Natural killer cell treated with Interleukin-12 subunit alpha and Interleukin-12 subunit beta and Interleukin-15 and Interleukin-18, amount 100 ng/mL, for 72 hours (primary cell): ENCODE data around the gene MPIG6B. TPM values are rescaled to one million over a fixed set of nuclear protein-coding genes. Genes with fewer than 3 reads are reported as not detected.
A peak's percentile ranks its signal among the peaks of the same experiment; 100 is the strongest.

Source experiments
- ATAC-seq, 2 donors: fragments of 150-1000 bp; cut with Tn5 transposase in 1 of 2; sonication (Bioruptor Pico), chemical (Tn5 transposase) in 1 of 2; 2 replicates each; pipeline ENCODE4 v1.10.0; 2021
- DNase-seq: peaks from one replicate; pipeline ENCODE4 v3.0.0; 2022; ENCODE audit warnings: low spot score
- H3K27ac Mint-ChIP-seq, 2 donors: 1 replicate in 1 of 2; 2 replicates in 1 of 2; pipeline ENCODE4 v1.8.0; 2022; ENCODE audit warnings: mixed read lengths in 2 of 2, mild to moderate bottlenecking in 1 of 2, moderate library complexity in 1 of 2
- H3K27me3 Mint-ChIP-seq, 2 donors: 1 replicate in 1 of 2; 2 replicates in 1 of 2; pipeline ENCODE4 v1.8.0; 2022; ENCODE audit warnings: mixed read lengths in 2 of 2
- H3K36me3 Mint-ChIP-seq: one replicate; pipeline ENCODE4 v1.8.0; 2022; ENCODE audit warnings: mixed read lengths
- H3K4me1 Mint-ChIP-seq, 2 donors: 1 replicate in 1 of 2; 2 replicates in 1 of 2; pipeline ENCODE4 v1.8.0; 2022; ENCODE audit warnings: low read depth in 2 of 2, mixed read lengths in 2 of 2, mild to moderate bottlenecking in 1 of 2
- H3K4me3 Mint-ChIP-seq: one replicate; pipeline ENCODE4 v1.8.0; 2022; ENCODE audit warnings: mixed read lengths
- H3K9me3 Mint-ChIP-seq: 2 replicates; pipeline ENCODE4 v1.8.0; 2022; ENCODE audit warnings: mixed read lengths
- total RNA-seq, 2 donors: library from RNA; stranded (reverse); gene quantifications; one replicate each; pipeline ENCODE4 v1.2.3, GENCODE V29; 2022

Gene MPIG6B
- total RNA-seq, 2 donors from 2014 or later = 0.21 TPM; not detected in 1

DNA sequence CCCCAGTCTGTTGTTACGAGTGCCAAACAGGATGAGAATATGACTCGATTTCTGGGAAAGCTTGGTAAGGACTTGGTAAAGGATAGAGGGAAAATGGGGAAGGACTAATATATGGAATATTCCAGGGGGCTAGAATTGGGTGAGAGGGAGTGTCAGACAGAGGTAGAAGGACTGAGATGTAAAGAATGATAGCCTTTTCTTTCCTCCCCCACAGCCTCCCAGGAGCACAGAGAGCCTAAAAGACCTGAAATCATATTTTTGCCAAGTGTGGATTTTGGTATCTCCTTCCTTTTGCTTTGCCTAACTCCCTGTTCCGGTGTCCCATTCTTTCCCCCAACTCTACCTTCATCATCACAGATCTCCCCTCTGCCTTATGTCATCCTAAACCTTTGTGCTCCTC is 19.7 kb downstream of the MPIG6B start:
- Mint-ChIP-seq H3K27ac (no peak overlapping the region), H3K36me3 (peaks cover 5% of the 10 kb centered on the region), H3K4me3 (no peak overlapping the region), H3K9me3 (no peaks in the 10 kb centered on the region), H3K27me3 (no peaks in the 10 kb centered on the region), H3K4me1 (peaks cover 31 to 36% of the 10 kb centered on the region in 2 donors)
- ATAC-seq = no peak
- DNase-seq = no peak

DNA sequence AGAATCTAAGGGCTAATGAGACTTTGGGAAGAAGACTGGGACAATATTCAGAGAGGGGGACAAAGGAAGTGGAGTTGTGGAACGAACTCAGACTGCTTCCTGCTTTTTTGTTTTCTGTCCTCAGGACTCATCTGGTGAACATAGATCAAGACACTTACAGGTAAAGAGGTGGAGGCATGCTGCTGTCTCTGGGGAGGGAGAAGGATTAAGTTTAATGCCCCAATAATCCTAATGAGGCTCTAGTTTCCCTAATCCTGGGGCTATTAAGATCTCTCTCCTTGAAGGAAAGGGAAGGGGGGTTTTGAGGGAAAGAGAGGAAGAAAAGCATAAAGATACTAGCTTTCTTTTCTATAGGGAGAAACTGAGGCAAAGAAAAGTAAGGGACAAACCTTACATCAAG is 21.2 kb downstream of the MPIG6B start:
- H3K4me1 Mint-ChIP-seq = peaks cover 16 to 21% of the 10 kb centered on the region in 2 donors
- no peak for ATAC-seq

DNA sequence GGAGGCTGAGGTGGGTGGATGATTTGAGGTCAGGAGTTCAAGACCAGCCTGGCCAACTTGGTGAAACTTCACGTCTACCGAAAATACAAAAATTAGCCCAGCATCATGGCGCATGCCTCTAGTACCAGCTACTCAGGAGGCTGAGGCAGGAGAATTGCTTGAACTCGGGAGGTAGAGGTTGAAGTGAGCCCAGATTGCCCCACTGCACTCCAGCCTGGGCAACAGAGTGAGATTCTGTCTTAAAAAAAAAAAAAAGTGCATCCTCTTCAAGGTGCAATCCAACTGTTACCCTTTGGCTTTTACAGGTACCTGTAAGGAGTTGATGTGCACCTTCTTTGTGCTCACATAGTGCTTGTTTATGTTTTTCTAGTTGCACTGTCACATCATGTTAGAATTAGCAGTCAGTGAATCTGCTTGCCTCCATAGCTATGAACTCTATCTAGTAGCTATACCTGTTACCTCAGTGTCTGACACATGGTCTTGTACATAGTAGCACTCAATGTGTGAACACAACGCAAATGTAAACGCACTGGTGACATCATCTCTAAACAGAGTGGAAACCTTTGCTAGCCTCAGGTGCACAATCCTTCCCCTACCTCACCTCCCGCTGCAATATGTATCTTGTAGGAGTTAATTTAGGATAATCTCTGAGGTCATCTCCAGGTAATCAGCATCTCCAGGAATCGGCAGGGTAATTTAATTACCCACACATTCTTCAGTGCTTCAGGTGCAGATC is 26.3 kb downstream of the MPIG6B start:
- ATAC-seq = no peak
- peak overlapping the region in 1 of 2 donors; percentile 20 for H3K27ac Mint-ChIP-seq

More for the DNA sequence above, 21.2 kb downstream of the MPIG6B start:
- H3K9me3 Mint-ChIP-seq = no peaks in the 10 kb centered on the region
- peaks cover 5% of the 10 kb centered on the region for H3K36me3 Mint-ChIP-seq
- H3K4me3 Mint-ChIP-seq = no peak overlapping the region
- no peak for DNase-seq
- no peaks in the 10 kb centered on the region for H3K27me3 Mint-ChIP-seq
- H3K27ac Mint-ChIP-seq = peak overlapping the region in 1 of 2 donors; percentile 24

DNA sequence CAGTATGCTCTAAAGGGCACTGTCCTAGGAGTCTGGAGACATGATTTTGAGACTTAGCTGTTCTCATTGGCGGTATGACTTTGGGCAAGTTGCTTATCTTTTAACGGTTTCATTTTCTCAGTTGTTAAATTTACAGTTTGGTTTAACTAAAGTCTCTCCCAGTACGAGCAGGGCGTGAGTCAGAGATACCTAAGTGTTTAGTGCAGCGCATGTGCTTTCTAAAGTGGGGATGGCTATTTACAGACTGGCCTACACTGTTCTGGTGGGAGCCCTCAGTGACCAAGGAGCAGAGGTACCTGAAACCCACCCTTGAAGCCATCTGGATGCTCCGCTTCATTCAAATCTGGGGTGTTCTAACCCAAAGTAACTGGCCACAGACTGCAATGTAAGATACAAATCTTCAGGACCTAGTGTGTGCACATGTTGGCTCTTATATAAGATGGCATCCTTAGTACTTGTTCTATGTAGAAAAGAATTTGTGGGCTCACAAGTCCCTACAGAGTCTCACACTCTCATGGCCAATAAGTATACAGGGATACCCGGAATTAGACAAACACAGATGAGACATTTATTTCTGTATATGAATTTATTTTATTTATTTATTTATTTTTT is 27.3 kb downstream of the MPIG6B start:
- no peaks in the 10 kb centered on the region for H3K27me3 Mint-ChIP-seq
- peaks cover 5% of the 10 kb centered on the region for H3K36me3 Mint-ChIP-seq
- no peak overlapping the region for H3K27ac Mint-ChIP-seq
- H3K4me1 Mint-ChIP-seq = peaks cover 0 to 4% of the 10 kb centered on the region in 2 donors
- no peaks in the 10 kb centered on the region for H3K9me3 Mint-ChIP-seq
- no peak overlapping the region for H3K4me3 Mint-ChIP-seq
- ATAC-seq (no peak), DNase-seq (no peak)

More for the DNA sequence above, 26.3 kb downstream of the MPIG6B start:
- Mint-ChIP-seq H3K4me1 (peaks cover 0 to 4% of the 10 kb centered on the region in 2 donors), H3K36me3 (peaks cover 5% of the 10 kb centered on the region), H3K9me3 (no peaks in the 10 kb centered on the region), H3K27me3 (no peaks in the 10 kb centered on the region), H3K4me3 (no peak overlapping the region)
- DNase-seq = no peak

DNA sequence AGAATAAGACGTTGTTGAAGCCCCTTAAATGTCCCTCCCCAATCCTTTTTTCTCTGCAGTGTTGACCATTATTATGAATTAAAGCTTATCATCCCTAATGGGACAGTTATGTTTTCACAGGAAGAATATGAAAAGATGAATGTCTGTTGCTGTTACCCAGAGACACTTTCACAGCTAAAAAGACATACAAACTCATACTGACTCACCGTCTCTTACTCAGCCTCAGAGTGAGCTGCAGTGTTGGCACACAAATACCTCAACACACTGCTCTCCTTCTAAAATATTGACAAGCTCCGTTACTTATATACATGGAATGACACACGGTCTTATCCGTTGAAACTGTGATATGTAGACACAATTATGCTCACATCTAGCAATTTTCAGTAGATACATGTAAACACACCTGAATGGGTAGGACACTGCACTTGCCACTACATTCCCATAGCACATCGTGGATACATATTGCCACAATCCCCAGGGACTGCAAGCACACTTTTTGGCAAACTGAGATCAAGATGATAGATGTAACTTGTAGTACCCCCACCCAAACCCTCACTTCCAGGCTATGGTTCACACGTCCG is 29.7 kb downstream of the MPIG6B start:
- H3K27me3 Mint-ChIP-seq = no peaks in the 10 kb centered on the region
- no peak overlapping the region for H3K4me3 Mint-ChIP-seq
- H3K36me3 Mint-ChIP-seq = no peaks in the 10 kb centered on the region
- no peaks in the 10 kb centered on the region for H3K9me3 Mint-ChIP-seq
- H3K27ac Mint-ChIP-seq = no peak overlapping the region
- DNase-seq (no peak), ATAC-seq (no peak)
- H3K4me1 Mint-ChIP-seq = no peaks in the 10 kb centered on the region

DNA sequence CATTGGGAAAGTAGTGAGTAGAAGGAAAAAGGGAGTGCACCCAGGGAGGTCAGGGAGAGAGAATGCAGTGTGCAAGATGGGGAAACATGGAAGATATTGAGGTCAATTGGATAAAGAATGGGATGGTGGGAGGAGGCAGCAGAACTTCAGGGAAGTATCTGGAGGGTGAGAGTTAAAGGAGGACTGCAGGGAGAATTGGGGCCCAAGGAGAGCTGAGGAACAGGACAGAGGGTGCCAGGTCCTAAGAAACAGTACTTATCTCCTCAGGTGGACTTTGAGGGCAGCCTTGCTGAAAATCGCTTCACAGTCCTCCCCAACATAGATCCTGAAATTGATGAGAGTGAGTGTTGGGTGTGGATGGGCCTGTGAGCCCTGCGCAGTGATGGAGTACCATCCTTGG is 35.1 kb downstream of the MPIG6B start:
- ATAC-seq = no peak
- H3K4me1 Mint-ChIP-seq = peaks cover 0 to 7% of the 10 kb centered on the region in 2 donors
- H3K4me3 Mint-ChIP-seq = no peak overlapping the region
- DNase-seq = no peak
- H3K27ac Mint-ChIP-seq = no peak overlapping the region
- peaks cover 4% of the 10 kb centered on the region for H3K36me3 Mint-ChIP-seq
- H3K9me3 Mint-ChIP-seq = no peaks in the 10 kb centered on the region
- no peaks in the 10 kb centered on the region for H3K27me3 Mint-ChIP-seq

DNA sequence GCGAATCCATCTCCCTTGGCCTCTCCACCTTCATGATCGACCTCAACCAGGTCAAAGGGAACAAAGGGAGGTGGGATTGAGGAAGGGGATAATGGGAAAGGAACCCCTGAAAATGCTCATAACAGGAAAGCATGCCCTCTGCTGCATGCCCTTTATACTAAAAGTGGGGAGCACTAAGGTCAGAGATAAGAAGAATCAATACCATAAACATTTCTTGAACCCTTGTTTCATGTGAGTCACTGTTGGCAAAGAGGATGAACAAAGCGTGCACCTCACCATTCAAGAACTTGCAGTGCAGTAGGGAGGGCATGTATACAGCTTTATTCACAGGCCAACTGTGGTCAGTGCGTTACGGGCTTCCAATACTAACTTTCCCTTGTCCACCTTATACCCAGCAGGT is 37.6 kb downstream of the MPIG6B start:
- H3K9me3 Mint-ChIP-seq = no peaks in the 10 kb centered on the region
- H3K4me3 Mint-ChIP-seq = no peak overlapping the region
- ATAC-seq (no peak), DNase-seq (no peak)
- peak overlapping the region in 1 of 2 donors; percentile 12 for H3K27ac Mint-ChIP-seq
- peaks cover 4% of the 10 kb centered on the region for H3K36me3 Mint-ChIP-seq
- no peaks in the 10 kb centered on the region for H3K27me3 Mint-ChIP-seq
- peaks cover 0 to 10% of the 10 kb centered on the region in 2 donors for H3K4me1 Mint-ChIP-seq

DNA sequence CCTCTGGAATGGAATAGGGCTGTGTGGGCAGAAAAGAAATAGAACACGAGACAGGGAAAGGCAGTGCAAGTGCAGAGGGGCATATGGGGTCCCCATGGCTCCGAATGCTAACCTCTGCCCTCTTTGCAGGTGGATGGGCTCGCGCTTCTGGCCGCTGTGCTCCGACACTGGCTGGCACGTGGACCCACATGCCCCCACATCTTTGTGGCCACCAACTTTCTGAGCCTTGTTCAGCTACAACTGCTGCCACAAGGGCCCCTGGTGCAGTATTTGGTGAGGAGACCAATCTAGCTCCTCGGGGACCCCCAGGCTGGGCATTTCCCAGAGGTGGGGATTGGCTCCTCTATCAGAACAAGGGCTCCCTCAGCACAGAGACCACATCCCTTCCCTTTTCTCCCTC is 38.2 kb downstream of the MPIG6B start:
- no peak overlapping the region for H3K4me3 Mint-ChIP-seq
- no peaks in the 10 kb centered on the region for H3K9me3 Mint-ChIP-seq
- peak overlapping the region in 1 of 2 donors; percentile 12 for H3K27ac Mint-ChIP-seq
- ATAC-seq (no peak), DNase-seq (no peak)
- peaks cover 4% of the 10 kb centered on the region for H3K36me3 Mint-ChIP-seq
- no peaks in the 10 kb centered on the region for H3K27me3 Mint-ChIP-seq
- peaks cover 0 to 10% of the 10 kb centered on the region in 2 donors for H3K4me1 Mint-ChIP-seq

DNA sequence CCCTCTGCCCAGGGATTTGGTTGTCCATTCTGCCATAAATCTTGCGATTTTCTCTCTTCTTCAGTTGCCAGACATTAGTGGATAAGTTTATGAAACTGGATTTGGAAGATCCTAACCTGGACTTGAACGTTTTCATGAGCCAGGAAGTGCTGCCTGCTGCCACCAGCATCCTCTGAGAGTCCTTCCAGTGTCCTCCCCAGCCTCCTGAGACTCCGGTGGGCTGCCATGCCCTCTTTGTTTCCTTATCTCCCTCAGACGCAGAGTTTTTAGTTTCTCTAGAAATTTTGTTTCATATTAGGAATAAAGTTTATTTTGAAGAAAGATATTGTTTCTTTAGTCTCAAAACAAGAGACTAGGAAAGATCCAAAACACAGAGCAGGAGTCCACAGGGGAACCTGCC is 39.2 kb downstream of the MPIG6B start, which contains the start of gene SAPCD1:
TSS of gene SAPCD1 (plus strand) at position 301 of the 400 bp plus-strand sequence. CDS start 399 bp downstream, outside the sequence.
- Mint-ChIP-seq H3K4me3 (no peak within 1 kb of the TSS), H3K4me1 (peaks cover 0 to 10% of the 10 kb centered on the region in 2 donors), H3K9me3 (no peaks in the 10 kb centered on the region), H3K36me3 (peaks cover 4% of the 10 kb centered on the region), H3K27me3 (no peaks in the 10 kb centered on the region), H3K27ac (no peak within 1 kb of the TSS)
- ATAC-seq (no peak), DNase-seq (no peak)

DNA sequence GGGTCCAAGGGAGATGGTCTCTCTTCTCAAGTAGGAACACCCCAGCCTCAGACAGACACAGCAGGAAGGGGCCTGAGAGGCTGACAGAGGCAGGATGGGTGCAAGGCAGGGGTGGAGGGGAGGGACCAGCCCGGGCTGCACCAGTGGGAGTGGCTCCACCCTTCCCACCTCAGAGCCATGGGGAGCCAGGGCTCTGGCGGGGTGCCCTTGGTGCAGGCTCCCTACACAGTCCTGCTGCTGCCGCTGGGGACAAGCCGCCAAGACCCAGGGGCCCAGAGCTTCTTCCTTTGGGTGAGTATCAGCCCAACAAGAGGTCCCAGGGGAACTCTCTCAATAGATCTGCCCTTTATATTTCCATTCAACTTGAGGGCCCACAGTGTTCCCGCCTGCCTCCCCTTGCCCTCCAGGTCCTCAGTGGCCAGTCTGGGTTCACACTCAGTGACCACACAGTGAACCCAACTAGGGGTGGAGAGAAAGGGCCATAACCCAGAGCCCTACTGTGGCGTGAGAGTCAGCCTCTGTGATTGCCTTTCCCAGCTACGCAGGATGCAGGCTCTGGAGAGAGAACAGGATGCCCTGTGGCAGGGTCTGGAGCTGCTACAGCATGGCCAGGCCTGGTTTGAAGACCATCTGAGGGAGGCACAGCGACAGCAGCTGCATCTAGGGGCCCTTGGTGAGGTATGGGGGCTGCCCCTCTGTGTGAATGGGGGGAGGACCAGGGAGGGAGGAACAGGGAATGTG is 39.9 kb downstream of the MPIG6B start:
- ATAC-seq (no peak), DNase-seq (no peak)
- Mint-ChIP-seq H3K9me3 (no peaks in the 10 kb centered on the region), H3K27me3 (no peaks in the 10 kb centered on the region), H3K4me1 (peaks cover 0 to 10% of the 10 kb centered on the region in 2 donors), H3K36me3 (peaks cover 4% of the 10 kb centered on the region), H3K27ac (no peak overlapping the region), H3K4me3 (no peak overlapping the region)

DNA sequence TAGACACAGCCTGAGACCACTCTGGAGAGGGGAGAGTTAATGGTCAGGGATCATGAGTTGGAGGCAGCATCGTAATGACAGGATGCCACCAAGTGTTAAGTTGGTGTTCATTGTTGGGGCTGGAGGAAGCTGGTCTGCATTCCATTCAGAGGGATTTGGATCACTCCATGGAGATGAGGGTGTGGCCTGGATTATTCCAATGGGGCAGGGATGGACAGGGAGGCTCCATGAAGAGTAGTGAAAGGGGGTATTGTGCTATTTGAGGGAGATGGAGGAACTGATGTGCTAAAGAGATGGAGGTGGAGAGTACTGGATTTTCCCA is 40.4 kb downstream of the MPIG6B start:
- no peak overlapping the region for H3K4me3 Mint-ChIP-seq
- H3K27ac Mint-ChIP-seq = no peak overlapping the region
- no peak for ATAC-seq

DNA sequence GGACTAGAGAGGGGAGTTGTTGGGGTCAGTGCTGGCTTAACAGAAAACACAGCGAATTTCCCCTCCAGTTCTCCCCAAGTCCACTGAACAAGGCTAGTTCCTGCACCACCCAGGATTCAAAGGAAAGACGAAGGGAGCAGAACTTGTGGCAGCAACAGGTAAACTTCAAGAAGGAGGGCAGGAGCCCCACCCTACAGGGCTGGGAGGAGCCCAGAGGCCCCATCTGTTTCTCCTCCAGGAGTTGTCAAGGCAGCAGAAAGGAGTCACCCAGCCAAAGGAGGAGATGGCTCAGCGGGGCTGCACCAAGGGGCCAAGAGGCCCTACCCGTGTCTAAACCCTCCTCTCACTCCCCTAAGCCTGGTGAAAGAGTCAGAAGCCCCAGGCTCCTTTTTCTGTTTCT is 41.0 kb downstream of the MPIG6B start:
- ATAC-seq = no peak
- H3K9me3 Mint-ChIP-seq = no peaks in the 10 kb centered on the region
- H3K27ac Mint-ChIP-seq = no peak overlapping the region

More for the DNA sequence above, 40.4 kb downstream of the MPIG6B start:
- Mint-ChIP-seq H3K27me3 (no peaks in the 10 kb centered on the region), H3K36me3 (peaks cover 4% of the 10 kb centered on the region), H3K9me3 (no peaks in the 10 kb centered on the region), H3K4me1 (peaks cover 0 to 10% of the 10 kb centered on the region in 2 donors)
- DNase-seq = no peak

DNA sequence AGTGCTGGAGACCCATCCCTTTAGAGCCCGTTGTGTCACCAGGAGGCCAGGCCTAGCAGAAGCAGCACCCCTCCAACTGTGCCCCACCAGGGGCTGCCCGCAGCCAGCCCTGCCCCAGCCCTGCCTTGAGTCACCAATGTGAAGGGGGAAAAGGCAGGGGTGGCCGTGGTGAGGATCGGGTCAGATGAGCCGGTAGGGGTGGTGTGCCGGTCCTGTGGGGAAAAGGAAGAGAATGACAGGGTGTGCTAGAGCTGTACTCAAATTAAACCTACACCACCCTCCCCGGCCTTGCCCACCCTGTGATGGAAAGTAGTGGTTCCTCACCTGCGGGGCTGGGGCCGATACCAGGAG is 42.4 kb downstream of the MPIG6B start:
- Mint-ChIP-seq H3K36me3 (no peaks in the 10 kb centered on the region), H3K4me3 (no peak overlapping the region)
- no peak for DNase-seq

More for the DNA sequence above, 41.0 kb downstream of the MPIG6B start:
- H3K4me1 Mint-ChIP-seq = peaks cover 0 to 10% of the 10 kb centered on the region in 2 donors
- no peak overlapping the region for H3K4me3 Mint-ChIP-seq
- H3K36me3 Mint-ChIP-seq = peaks cover 4% of the 10 kb centered on the region
- H3K27me3 Mint-ChIP-seq = no peaks in the 10 kb centered on the region
- DNase-seq = no peak

More for the DNA sequence above, 42.4 kb downstream of the MPIG6B start:
- Mint-ChIP-seq H3K4me1 (peaks cover 7 to 15% of the 10 kb centered on the region in 2 donors), H3K9me3 (no peaks in the 10 kb centered on the region), H3K27me3 (no peaks in the 10 kb centered on the region), H3K27ac (no peak overlapping the region)
- ATAC-seq = no peak
